ENCODE measurements around the gene DSC3.
"Not testable (repeated sequence)": the region's sequence is repeated elsewhere in the genome, so short reads cannot be mapped to it uniquely, and the experiment has no call there.

Gene DSC3

DNA sequence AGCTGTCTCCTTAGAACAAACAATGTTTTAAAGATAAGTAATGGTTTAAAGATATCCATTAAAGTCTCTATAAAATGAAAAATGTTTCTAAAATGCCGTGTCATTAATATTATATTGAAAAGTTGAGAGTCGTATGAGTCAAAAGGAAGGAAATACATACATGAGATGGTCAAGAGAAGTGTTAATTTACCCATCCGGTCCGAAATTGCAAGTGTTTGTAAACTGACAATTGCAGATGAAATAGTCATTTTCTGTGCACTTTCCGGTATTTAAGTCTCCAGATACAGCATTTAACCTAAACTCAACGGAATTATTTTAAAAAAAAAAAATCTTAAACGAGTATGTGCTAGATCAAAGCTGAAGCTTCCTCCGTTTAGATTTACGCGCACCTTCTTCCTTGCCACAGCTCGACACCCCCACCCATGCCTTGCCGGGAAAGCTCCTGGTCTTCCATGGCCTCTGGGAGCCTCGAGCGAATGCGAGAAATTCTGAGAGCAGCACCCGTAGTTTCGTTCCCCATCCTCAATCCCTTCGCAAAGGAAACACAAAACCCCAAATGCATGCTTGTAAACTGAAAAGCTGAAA is 1.8 kb downstream of the DSC3 start:
- no peak overlapping the region for H3K27ac ChIP-seq (ENCODE audit: low read depth, low read length)
- peaks cover 2% of the 10 kb centered on the region for H3K4me1 ChIP-seq (ENCODE audit: control insufficient read depth, low read depth, low read length)
- H3K36me3 ChIP-seq (ENCODE audit: control insufficient read depth, insufficient read depth, low read length): no peaks in the 10 kb centered on the region
- H2AK5ac ChIP-seq (ENCODE audit: low read length): no peak overlapping the region
- no peak overlapping the region for H3K23ac ChIP-seq (ENCODE audit: low read length)
- no peak overlapping the region for H2BK15ac ChIP-seq (replicated peaks; ENCODE audit: low read depth)
- H3K18ac ChIP-seq (ENCODE audit: low read length): no peak overlapping the region
- no CpG with 5 or more reads among the region's 18 CpGs for WGBS (ENCODE audit: extremely low coverage, insufficient coverage, low lambda C conversion rate)
- no peak overlapping the region for H3K4ac ChIP-seq (ENCODE audit: low read depth, low read length)
- H2BK120ac ChIP-seq (ENCODE audit: low read depth, low read length): no peak overlapping the region
- peak overlapping the region; percentile 92 for H3K4me2 ChIP-seq (ENCODE audit: low read length)
- peaks cover 17% of the 10 kb centered on the region for H3K27me3 ChIP-seq (ENCODE audit: insufficient read depth, low read length, poor library complexity)
- no peak overlapping the region for H2BK5ac ChIP-seq (ENCODE audit: low read length)
- peak; percentile 56 for DNase-seq
- H3K9ac ChIP-seq (ENCODE audit: low read length): no peak overlapping the region
- H3K56ac ChIP-seq (ENCODE audit: low read length): no peak overlapping the region
- H3K4me3 ChIP-seq (ENCODE audit: low read length): no peak overlapping the region
- H4K5ac ChIP-seq (ENCODE audit: low read length): no peak overlapping the region
- no peaks in the 10 kb centered on the region for H3K79me2 ChIP-seq (ENCODE audit: control insufficient read depth, insufficient read depth, low read length)
- H4K8ac ChIP-seq (ENCODE audit: low read depth, low read length): no peak overlapping the region
- H3K79me1 ChIP-seq (ENCODE audit: low read length): no peaks in the 10 kb centered on the region

DNA sequence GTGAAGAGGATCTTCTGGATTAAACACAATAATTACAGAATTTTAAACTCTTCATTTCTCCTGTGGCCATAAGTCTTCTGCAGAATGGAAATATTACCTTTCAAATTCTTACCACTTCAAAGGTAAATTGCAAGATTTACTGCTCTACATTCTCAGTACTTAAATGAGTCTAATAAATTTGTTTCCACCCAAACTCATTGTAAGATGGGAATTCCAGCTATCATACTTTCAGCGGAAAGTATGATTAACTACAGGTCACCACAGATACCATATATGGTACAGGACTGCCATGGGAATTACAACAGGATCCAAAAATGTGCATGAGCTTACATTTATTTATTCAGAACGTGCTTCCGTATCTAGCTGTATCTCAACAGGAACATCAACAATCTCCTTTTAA is 3.1 kb downstream of the DSC3 start:
- no peaks in the 10 kb centered on the region for H3K79me2 ChIP-seq (ENCODE audit: control insufficient read depth, insufficient read depth, low read length)
- H2BK5ac ChIP-seq (ENCODE audit: low read length): no peak overlapping the region
- H3K23ac ChIP-seq (ENCODE audit: low read length): no peak overlapping the region
- no peaks in the 10 kb centered on the region for H3K36me3 ChIP-seq (ENCODE audit: control insufficient read depth, insufficient read depth, low read length)
- no peaks in the 10 kb centered on the region for H3K79me1 ChIP-seq (ENCODE audit: low read length)
- no peak overlapping the region for H3K18ac ChIP-seq (ENCODE audit: low read length)
- H4K5ac ChIP-seq (ENCODE audit: low read length): no peak overlapping the region
- no peak overlapping the region for H3K4me2 ChIP-seq (ENCODE audit: low read length)
- no peak for DNase-seq
- peaks cover 17% of the 10 kb centered on the region for H3K27me3 ChIP-seq (ENCODE audit: insufficient read depth, low read length, poor library complexity)
- H2BK120ac ChIP-seq (ENCODE audit: low read depth, low read length): no peak overlapping the region
- H3K9ac ChIP-seq (ENCODE audit: low read length): no peak overlapping the region
- H3K27ac ChIP-seq (ENCODE audit: low read depth, low read length): no peak overlapping the region
- H3K4me3 ChIP-seq (ENCODE audit: low read length): no peak overlapping the region
- H3K4ac ChIP-seq (ENCODE audit: low read depth, low read length): no peak overlapping the region
- peaks cover 2% of the 10 kb centered on the region for H3K4me1 ChIP-seq (ENCODE audit: control insufficient read depth, low read depth, low read length)
- no peak overlapping the region for H3K56ac ChIP-seq (ENCODE audit: low read length)
- no CpG with 5 or more reads among the region's 3 CpGs for WGBS (ENCODE audit: extremely low coverage, insufficient coverage, low lambda C conversion rate)
- H2BK15ac ChIP-seq (replicated peaks; ENCODE audit: low read depth): no peak overlapping the region
- no peak overlapping the region for H2AK5ac ChIP-seq (ENCODE audit: low read length)
- H4K8ac ChIP-seq (ENCODE audit: low read depth, low read length): no peak overlapping the region

DNA sequence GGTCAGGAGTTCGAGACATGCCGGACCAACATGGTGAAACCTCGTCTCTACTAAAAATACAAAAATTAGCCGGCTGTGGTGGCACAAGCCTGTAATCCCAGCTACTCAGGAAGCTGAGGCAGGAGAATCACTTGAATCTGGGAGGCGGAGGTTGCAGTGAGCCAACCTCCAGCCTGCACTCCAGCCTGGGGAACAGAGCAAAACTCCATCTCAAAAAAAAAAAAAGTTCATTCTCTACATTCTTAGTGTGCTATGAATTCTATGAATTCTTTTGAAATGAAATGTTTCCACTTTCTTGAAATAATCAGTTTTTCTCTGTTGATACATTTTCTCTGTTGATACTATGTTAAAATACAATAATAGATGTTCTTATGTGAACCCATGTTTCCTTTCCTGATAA is 4.9 kb downstream of the DSC3 start:
- H3K56ac ChIP-seq (ENCODE audit: low read length); H3K4me2 ChIP-seq (ENCODE audit: low read length); H2BK120ac ChIP-seq (ENCODE audit: low read depth, low read length); H3K4ac ChIP-seq (ENCODE audit: low read depth, low read length); H2BK15ac ChIP-seq (replicated peaks; ENCODE audit: low read depth); H3K79me2 ChIP-seq (ENCODE audit: control insufficient read depth, insufficient read depth, low read length); H4K5ac ChIP-seq (ENCODE audit: low read length); H3K18ac ChIP-seq (ENCODE audit: low read length); H4K8ac ChIP-seq (ENCODE audit: low read depth, low read length); H3K36me3 ChIP-seq (ENCODE audit: control insufficient read depth, insufficient read depth, low read length); H2AK5ac ChIP-seq (ENCODE audit: low read length); H3K9ac ChIP-seq (ENCODE audit: low read length); H3K27ac ChIP-seq (ENCODE audit: low read depth, low read length); H3K27me3 ChIP-seq (ENCODE audit: insufficient read depth, low read length, poor library complexity); H3K79me1 ChIP-seq (ENCODE audit: low read length); H2BK5ac ChIP-seq (ENCODE audit: low read length); H3K4me1 ChIP-seq (ENCODE audit: control insufficient read depth, low read depth, low read length); H3K4me3 ChIP-seq (ENCODE audit: low read length); H3K23ac ChIP-seq (ENCODE audit: low read length); DNase-seq: not testable (repeated sequence)
- no CpG with 5 or more reads among the region's 5 CpGs for WGBS (ENCODE audit: extremely low coverage, insufficient coverage, low lambda C conversion rate)

DNA sequence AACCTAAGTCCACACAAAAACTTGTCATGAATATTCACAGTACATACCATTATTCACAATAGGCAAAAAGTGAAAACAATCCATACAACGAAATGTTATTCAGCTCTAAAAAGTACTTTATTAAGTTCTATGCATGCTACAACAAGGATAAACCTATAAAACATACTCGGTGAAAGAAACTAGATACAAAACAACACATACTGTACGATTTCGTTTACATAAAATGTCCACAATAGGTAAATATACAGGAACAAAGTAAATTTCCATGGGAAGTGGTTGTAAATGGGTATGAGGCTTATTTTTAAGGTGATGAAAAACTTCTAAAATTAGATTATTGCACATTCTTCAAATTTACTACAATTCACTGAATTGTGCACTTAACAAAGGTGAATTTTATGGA is 8.0 kb downstream of the DSC3 start:
- no peak for DNase-seq
- WGBS (ENCODE audit: extremely low coverage, insufficient coverage, low lambda C conversion rate): no CpG with 5 or more reads among the region's 4 CpGs
- H2AK5ac ChIP-seq (ENCODE audit: low read length): no peak overlapping the region
- H3K79me2 ChIP-seq (ENCODE audit: control insufficient read depth, insufficient read depth, low read length): no peaks in the 10 kb centered on the region
- H3K27me3 ChIP-seq (ENCODE audit: insufficient read depth, low read length, poor library complexity): no peaks in the 10 kb centered on the region
- no peak overlapping the region for H3K18ac ChIP-seq (ENCODE audit: low read length)
- no peak overlapping the region for H3K23ac ChIP-seq (ENCODE audit: low read length)
- H3K9ac ChIP-seq (ENCODE audit: low read length): no peak overlapping the region
- no peak overlapping the region for H3K56ac ChIP-seq (ENCODE audit: low read length)
- H3K4me1 ChIP-seq (ENCODE audit: control insufficient read depth, low read depth, low read length): no peaks in the 10 kb centered on the region
- no peak overlapping the region for H2BK15ac ChIP-seq (replicated peaks; ENCODE audit: low read depth)
- no peak overlapping the region for H2BK120ac ChIP-seq (ENCODE audit: low read depth, low read length)
- H3K4me2 ChIP-seq (ENCODE audit: low read length): no peak overlapping the region
- H3K36me3 ChIP-seq (ENCODE audit: control insufficient read depth, insufficient read depth, low read length): no peaks in the 10 kb centered on the region
- H4K8ac ChIP-seq (ENCODE audit: low read depth, low read length): no peak overlapping the region
- no peak overlapping the region for H4K5ac ChIP-seq (ENCODE audit: low read length)
- no peaks in the 10 kb centered on the region for H3K79me1 ChIP-seq (ENCODE audit: low read length)
- no peak overlapping the region for H3K4me3 ChIP-seq (ENCODE audit: low read length)
- no peak overlapping the region for H3K4ac ChIP-seq (ENCODE audit: low read depth, low read length)
- H3K27ac ChIP-seq (ENCODE audit: low read depth, low read length): no peak overlapping the region
- H2BK5ac ChIP-seq (ENCODE audit: low read length): no peak overlapping the region

DNA sequence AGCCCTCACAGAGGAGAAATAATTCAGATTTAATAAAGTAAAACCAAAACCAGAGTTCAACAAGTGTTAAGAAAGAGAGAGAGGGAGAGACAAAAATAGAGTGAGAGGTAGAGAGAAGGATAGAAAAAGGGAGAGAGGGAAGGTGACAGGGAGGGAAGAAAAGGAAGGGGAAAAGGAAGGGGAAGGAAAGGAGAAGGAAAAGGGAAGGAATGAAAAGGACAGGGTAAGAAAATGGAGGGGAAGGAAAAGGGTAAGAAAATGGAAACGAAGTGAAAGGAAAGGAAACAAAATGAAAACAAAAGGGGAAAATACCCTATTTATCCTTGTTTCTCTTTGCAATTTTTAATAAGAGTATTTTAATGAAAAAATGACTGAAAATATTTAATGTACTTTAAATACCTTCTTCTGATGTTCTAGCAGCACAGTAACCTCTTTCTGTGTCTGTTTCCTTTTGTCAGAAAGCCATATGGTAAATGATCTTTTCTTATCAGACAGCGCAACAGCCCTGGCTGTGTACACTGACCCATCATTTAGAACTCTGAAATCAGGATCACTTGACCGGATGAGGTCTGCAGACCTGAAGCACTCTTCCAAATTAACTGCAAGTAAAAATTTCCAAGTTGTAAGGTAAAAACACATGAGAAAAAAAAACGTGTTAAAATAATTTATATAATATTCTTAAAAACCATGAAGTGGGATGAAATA is 11.8 kb downstream of the DSC3 start:
- Histone ChIP-seq H3K27me3 (ENCODE audit: insufficient read depth, low read length, poor library complexity) (no peaks in the 10 kb centered on the region), H3K18ac (ENCODE audit: low read length) (no peak overlapping the region), H3K56ac (ENCODE audit: low read length) (no peak overlapping the region), H3K36me3 (ENCODE audit: control insufficient read depth, insufficient read depth, low read length) (no peaks in the 10 kb centered on the region), H3K9ac (ENCODE audit: low read length) (no peak overlapping the region), H4K5ac (ENCODE audit: low read length) (no peak overlapping the region), H3K4ac (ENCODE audit: low read depth, low read length) (no peak overlapping the region), H2BK15ac (replicated peaks; ENCODE audit: low read depth) (no peak overlapping the region), H3K23ac (ENCODE audit: low read length) (no peak overlapping the region), H2BK120ac (ENCODE audit: low read depth, low read length) (no peak overlapping the region), H3K79me2 (ENCODE audit: control insufficient read depth, insufficient read depth, low read length) (no peaks in the 10 kb centered on the region), H3K4me1 (ENCODE audit: control insufficient read depth, low read depth, low read length) (no peaks in the 10 kb centered on the region), H4K8ac (ENCODE audit: low read depth, low read length) (no peak overlapping the region), H3K4me2 (ENCODE audit: low read length) (no peak overlapping the region), H3K79me1 (ENCODE audit: low read length) (no peaks in the 10 kb centered on the region), H2AK5ac (ENCODE audit: low read length) (no peak overlapping the region), H3K27ac (ENCODE audit: low read depth, low read length) (no peak overlapping the region), H3K4me3 (ENCODE audit: low read length) (no peak overlapping the region), H2BK5ac (ENCODE audit: low read length) (no peak overlapping the region)
- DNase-seq: no peak
- 100% methylated on average over 1 of the region's 4 CpGs for WGBS (ENCODE audit: extremely low coverage, insufficient coverage, low lambda C conversion rate)
